ENCODE data around the gene POMT2. TPM values are rescaled to one million over a fixed set of nuclear protein-coding genes. Genes with fewer than 3 reads are reported as not detected.

Gene POMT2
- total and polyA plus RNA-seq, 9 donors = 6.7 to 35.3 (median 16.1) TPM

DNA sequence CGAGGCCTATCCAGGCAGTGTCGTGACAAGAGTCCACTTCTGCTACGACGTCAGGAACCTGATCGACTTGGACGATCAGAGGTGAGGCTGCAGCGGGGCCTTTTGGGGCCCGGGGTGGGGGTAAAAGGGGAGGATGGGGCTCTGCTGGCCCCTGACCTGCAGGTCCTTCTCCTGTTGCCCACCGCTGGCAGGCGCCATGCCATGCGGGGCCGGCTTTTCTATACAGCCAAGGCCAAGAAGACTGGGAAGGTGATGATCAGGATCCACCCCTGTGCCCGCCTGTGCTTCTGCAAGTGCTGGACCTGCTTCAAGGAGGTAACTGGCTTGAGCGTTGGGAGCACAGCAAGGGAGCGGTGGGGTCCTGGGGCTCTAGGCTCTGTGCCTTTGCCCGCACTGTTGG is 81.3 kb downstream of the POMT2 start:
- Histone ChIP-seq H3K4me3 (no peak overlapping the region), H3K4me1 (ENCODE audit: insufficient read depth) (no peaks in the 10 kb centered on the region), H3K27me3 (no peaks in the 10 kb centered on the region), H3K9me3 (no peaks in the 10 kb centered on the region), H3K27ac (no peak overlapping the region), H3K36me3 (no peaks in the 10 kb centered on the region)
- DNase-seq = no peak
- 91 to 92% (median 92%) methylated on average over 16 of the region's 16 CpGs for WGBS, 3 donors
- TF ChIP-seq, protein P1, sequence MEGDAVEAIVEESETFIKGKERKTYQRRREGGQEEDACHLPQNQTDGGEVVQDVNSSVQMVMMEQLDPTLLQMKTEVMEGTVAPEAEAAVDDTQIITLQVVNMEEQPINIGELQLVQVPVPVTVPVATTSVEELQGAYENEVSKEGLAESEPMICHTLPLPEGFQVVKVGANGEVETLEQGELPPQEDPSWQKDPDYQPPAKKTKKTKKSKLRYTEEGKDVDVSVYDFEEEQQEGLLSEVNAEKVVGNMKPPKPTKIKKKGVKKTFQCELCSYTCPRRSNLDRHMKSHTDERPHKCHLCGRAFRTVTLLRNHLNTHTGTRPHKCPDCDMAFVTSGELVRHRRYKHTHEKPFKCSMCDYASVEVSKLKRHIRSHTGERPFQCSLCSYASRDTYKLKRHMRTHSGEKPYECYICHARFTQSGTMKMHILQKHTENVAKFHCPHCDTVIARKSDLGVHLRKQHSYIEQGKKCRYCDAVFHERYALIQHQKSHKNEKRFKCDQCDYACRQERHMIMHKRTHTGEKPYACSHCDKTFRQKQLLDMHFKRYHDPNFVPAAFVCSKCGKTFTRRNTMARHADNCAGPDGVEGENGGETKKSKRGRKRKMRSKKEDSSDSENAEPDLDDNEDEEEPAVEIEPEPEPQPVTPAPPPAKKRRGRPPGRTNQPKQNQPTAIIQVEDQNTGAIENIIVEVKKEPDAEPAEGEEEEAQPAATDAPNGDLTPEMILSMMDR (IDR thresholded peaks at IDR 0.05) = no peak
- TF ChIP-seq EP300 (IDR thresholded peaks at IDR 0.05) (no peak), POLR2A (IDR thresholded peaks at IDR 0.05) (no peak)
- intact Hi-C loops (cut with DNase I) = no loop called here

DNA sequence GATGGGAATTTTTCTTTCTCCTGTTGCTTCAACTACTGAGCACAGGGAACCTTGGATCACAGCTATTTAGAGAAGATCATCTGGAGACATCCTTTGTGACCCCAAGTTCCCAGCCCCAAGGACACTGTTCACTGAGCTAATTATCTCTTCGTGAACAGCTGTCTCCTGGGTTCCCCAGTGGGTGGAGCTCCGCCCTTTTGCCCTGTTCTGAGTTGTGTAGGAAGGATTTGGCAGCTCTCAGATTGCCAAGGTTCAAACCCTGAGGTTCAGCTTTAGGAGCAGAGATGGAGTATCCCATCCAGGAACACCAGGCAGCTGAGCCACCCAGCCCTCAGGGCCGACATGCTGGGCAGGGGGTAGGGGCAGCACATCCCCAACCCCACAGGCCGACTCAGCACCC is 81.7 kb downstream of the POMT2 start:
- no peaks in the 10 kb centered on the region for H3K27me3 ChIP-seq
- 32 to 59% (median 51%) methylated on average over 4 of the region's 4 CpGs for WGBS, 3 donors
- H3K9me3 ChIP-seq = no peaks in the 10 kb centered on the region
- DNase-seq = no peak
- no peak overlapping the region for H3K4me3 ChIP-seq
- H3K4me1 ChIP-seq (ENCODE audit: insufficient read depth) = no peaks in the 10 kb centered on the region
- intact Hi-C loops (cut with DNase I) = no loop called here
- TF ChIP-seq POLR2A (IDR thresholded peaks at IDR 0.05) (no peak), EP300 (IDR thresholded peaks at IDR 0.05) (no peak)
- TF ChIP-seq, protein P1 (IDR thresholded peaks at IDR 0.05) = no peak
- no peak overlapping the region for H3K27ac ChIP-seq
- H3K36me3 ChIP-seq = no peaks in the 10 kb centered on the region

DNA sequence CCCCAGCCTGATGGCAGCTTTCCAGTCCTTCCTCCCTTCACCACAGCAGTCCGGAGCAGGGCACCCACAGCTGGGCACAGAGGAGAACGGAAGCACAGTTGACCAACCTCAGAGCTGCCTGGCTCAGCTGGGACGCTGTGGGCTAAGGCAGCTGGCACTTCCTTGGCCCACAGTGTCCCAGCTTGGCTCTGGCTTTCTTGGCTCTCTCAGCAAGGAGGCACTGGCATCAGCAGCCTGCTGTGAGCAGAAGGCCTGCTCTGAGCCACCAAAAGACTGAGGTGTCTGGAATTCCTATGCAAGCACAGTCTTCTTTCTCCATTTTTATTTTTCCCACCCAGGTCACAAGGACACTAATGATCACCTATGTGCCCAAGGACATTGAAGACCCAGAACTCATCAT is 82.3 kb downstream of the POMT2 start:
- Histone ChIP-seq H3K4me1 (ENCODE audit: insufficient read depth) (no peaks in the 10 kb centered on the region), H3K4me3 (no peak overlapping the region), H3K27ac (no peak overlapping the region), H3K9me3 (no peaks in the 10 kb centered on the region), H3K27me3 (no peaks in the 10 kb centered on the region), H3K36me3 (no peaks in the 10 kb centered on the region)
- intact Hi-C loops (cut with DNase I) = no loop called here
- DNase-seq = no peak
- WGBS, 3 donors = 57 to 88% (median 70%) methylated on average over 3 of the region's 3 CpGs
- no peak for TF ChIP-seq EP300 (IDR thresholded peaks at IDR 0.05)
- TF ChIP-seq POLR2A (IDR thresholded peaks at IDR 0.05) = no peak
- TF ChIP-seq, protein P1 (IDR thresholded peaks at IDR 0.05) = no peak

DNA sequence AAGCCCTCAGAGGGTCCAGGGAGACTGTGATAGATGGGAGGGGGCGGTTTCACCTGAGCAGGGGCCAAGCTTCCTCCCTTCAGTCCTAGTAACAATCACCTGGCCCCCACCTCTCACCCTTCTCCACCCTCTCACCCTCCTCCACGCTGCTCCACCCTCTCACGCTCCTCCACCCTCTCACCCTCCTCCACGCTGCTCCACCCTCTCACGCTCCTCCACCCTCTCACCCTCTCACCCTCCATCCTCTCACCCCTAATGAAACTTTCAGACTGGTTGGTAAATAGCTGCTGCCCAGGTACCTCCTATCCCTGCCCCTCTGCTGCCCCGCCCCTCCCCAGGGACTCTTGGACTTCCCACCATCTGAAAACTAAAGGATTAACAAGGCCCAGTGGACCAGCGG is 83.9 kb downstream of the POMT2 start:
- no peaks in the 10 kb centered on the region for H3K36me3 ChIP-seq
- H3K27me3 ChIP-seq = no peaks in the 10 kb centered on the region
- TF ChIP-seq POLR2A (IDR thresholded peaks at IDR 0.05) (no peak), EP300 (IDR thresholded peaks at IDR 0.05) (no peak)
- TF ChIP-seq, protein P1 (IDR thresholded peaks at IDR 0.05) = no peak
- H3K27ac ChIP-seq = no peak overlapping the region
- no peak for DNase-seq
- intact Hi-C loops (cut with DNase I) = no loop called here
- no peaks in the 10 kb centered on the region for H3K4me1 ChIP-seq (ENCODE audit: insufficient read depth)
- WGBS, 3 donors = 78 to 86% (median 82%) methylated on average over 7 of the region's 7 CpGs
- no peaks in the 10 kb centered on the region for H3K9me3 ChIP-seq
- H3K4me3 ChIP-seq = no peak overlapping the region

DNA sequence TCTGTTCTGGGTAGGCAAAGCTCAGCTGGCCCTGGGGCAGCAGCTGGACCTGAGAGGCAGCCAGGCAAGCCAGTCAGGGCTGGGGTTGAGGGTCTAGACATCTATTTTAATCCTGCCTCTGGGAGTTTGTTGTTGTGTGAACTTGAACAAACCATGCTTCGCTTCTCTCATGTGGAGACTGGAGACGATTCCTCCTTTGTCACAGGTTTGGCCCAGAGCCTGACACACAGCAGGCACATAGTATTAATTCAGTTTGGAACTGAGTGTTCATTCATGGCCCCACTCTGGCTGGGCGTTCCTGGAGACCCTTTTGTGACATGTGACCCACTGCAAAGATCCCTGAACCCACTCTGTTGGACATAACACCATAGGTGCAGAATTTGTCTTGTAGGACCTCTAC is 89.0 kb downstream of the POMT2 start:
- intact Hi-C loops (cut with DNase I) = no loop called here
- Histone ChIP-seq H3K27me3 (no peaks in the 10 kb centered on the region), H3K4me1 (ENCODE audit: insufficient read depth) (no peaks in the 10 kb centered on the region), H3K36me3 (no peaks in the 10 kb centered on the region), H3K4me3 (no peak overlapping the region), H3K9me3 (no peaks in the 10 kb centered on the region), H3K27ac (no peak overlapping the region)
- DNase-seq = no peak
- WGBS, 3 donors = 59 to 74% (median 61%) methylated on average over 3 of the region's 3 CpGs
- TF ChIP-seq, protein P1 (IDR thresholded peaks at IDR 0.05) = no peak
- no peak for TF ChIP-seq POLR2A (IDR thresholded peaks at IDR 0.05)
